H1 (cell line): ENCODE results near the gene CABCOCO1. TPM values are rescaled to one million over a fixed set of nuclear protein-coding genes. Genes with fewer than 3 reads are reported as not detected.

Experiments
- ASH2L ChIP-seq: fragments of 200-600, 300-600 bp; sonication (generic); IDR thresholded peaks from one replicate; pipeline ENCODE4 v1.7.1; 2017; ENCODE audit warnings: low read length
- EP300 ChIP-seq, 2 experiments: IDR thresholded peaks; 1 replicate in 1 of 2; 2 replicates in 1 of 2; pipeline ENCODE4 v1.6.1; 2011 to 2012; ENCODE audit warnings: low read depth in 2 of 2, low read length in 2 of 2, mild to moderate bottlenecking in 2 of 2, borderline replicate concordance in 1 of 2, inconsistent platforms in 1 of 2, moderate library complexity in 1 of 2
- JUN ChIP-seq: IDR thresholded peaks from 2 replicates; pipeline ENCODE4 v1.6.1; 2011; ENCODE audit warnings: low read depth, mild to moderate bottlenecking, improper control_type of control experiment, low read length
- RNF2 ChIP-seq: fragments of 200-900, 300-1000 bp; sonication (generic); IDR thresholded peaks from 2 replicates; pipeline ENCODE4 v1.7.1; 2016; ENCODE audit warnings: borderline replicate concordance, low read depth, mild to moderate bottlenecking, antibody characterized with exemption, low read length; ENCODE audit not compliant: poor library complexity, severe bottlenecking; ENCODE audit errors: missing control alignments
- TAF7 ChIP-seq: optimal IDR thresholded peaks from 2 replicates; pipeline ENCODE3; 2011; ENCODE audit warnings: low read depth, mild to moderate bottlenecking, inconsistent platforms, low read length, moderate library complexity, borderline replicate concordance
- TBP ChIP-seq: IDR thresholded peaks from 2 replicates; pipeline ENCODE4 v1.6.1; 2011; ENCODE audit warnings: low read depth, low read length, improper control_type of control experiment
- polyA plus RNA-seq, 7 experiments: library from polyadenylated mRNA; depleted of rRNA in 3 of 7; stranded (reverse) in 5 of 7; unstranded in 2 of 7; fragments of >200 nt in 5 of 7; fragments of 200-250 nt in 2 of 7; gene quantifications; 1 replicate in 5 of 7; 2 replicates in 1 of 7; 4 replicates in 1 of 7; pipeline versions ENCODE4 v1.2.1 to v1.2.3, GENCODE V29; 2011 to 2013; ENCODE audit warnings: missing spikeins in 2 of 7, mixed read lengths in 2 of 7
- total RNA-seq: library from RNA; stranded (reverse); fragmentation: NEBNext Ultra II Directional; extraction: Animal tissue kit (Norgen Biotek cat#: 25700); gene quantifications from 2 replicates; pipeline ENCODE4 v1.2.1, GENCODE V29; 2021
- TF ChIP-seq, protein P1 (sequence below): IDR thresholded peaks from 2 replicates; pipeline ENCODE4 v1.6.1; 2012; ENCODE audit warnings: inconsistent platforms

Gene CABCOCO1
- total and polyA plus RNA-seq, 2 of the 8 experiments (the other 6 are each of a cell fraction or from before 2014, with no cell fraction given): not detected

DNA sequence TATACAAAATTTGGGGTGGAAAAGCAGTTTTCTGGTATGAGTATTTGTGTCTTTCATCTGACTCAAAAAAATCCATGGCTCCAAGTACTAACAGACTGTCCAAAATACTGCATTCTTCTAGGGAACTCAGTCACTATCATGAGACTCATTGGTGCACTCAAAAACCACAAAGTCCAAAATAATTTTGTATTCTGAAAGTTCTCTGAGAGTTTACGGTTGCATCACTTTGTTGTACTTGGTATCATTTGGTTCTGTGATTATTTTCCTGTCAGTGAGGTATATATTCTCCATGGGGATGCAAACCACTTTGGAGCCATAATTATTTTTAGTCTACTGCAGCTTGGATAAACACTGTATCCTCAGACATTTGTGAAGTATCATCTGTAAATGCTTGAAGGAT is 28.0 kb upstream of the CABCOCO1 start (continued):
- TF ChIP-seq TBP (no peak), EP300 (IDR thresholded peaks at IDR 0.05; ENCODE audit: borderline replicate concordance in 1 of 2, low read depth in 2 of 2, low read length in 2 of 2) (no peak), RNF2 (no peak), TAF7 (no peak), ASH2L (no peak), JUN (no peak)
- TF ChIP-seq, protein P1, sequence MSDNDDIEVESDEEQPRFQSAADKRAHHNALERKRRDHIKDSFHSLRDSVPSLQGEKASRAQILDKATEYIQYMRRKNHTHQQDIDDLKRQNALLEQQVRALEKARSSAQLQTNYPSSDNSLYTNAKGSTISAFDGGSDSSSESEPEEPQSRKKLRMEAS: no peak
- TF ChIP-seq, all 59 proteins: peak for 0
